GM10266 (cell line): ENCODE results near the gene CLDN12.

ENCODE experiments used
- DNase-seq: peaks from one replicate; pipeline ENCODE4 v3.0.0; 2012; ENCODE audit errors: extremely low spot score
- CTCF ChIP-seq: IDR thresholded peaks from 2 replicates; pipeline ENCODE4 v1.5.1; 2012; ENCODE audit warnings: mild to moderate bottlenecking, low read depth; ENCODE audit not compliant: control insufficient read depth, insufficient read depth; ENCODE audit errors: missing control alignments

CLDN12 gene

GRCh38 chr7:90403174-90404113, at the start of gene CLDN12:
CLDN12 (plus strand) TSS chr7:90403461; CDS start chr7:90412677, 9,216 bp downstream.
- TF ChIP-seq CTCF = no peak
- peak; percentile 78 for DNase-seq

GRCh38 chr7:90383422-90383821, 19.8 kb upstream of the CLDN12 start:
- TF ChIP-seq CTCF = no peak
- no peak for DNase-seq

GRCh38 chr7:90383861-90384260, 19.4 kb upstream of the CLDN12 start:
- DNase-seq = no peak
- TF ChIP-seq CTCF = no peak

GRCh38 chr7:90384433-90384832, 18.8 kb upstream of the CLDN12 start:
- no peak for TF ChIP-seq CTCF
- no peak for DNase-seq

- no peak for TF ChIP-seq CTCF
- DNase-seq = no peak
Measured at GRCh38 chr7:90387470-90388240, 15.6 kb upstream of the CLDN12 start.

GRCh38 chr7:90390926-90391325, 12.3 kb upstream of the CLDN12 start:
- DNase-seq = no peak
- TF ChIP-seq CTCF = no peak
